Ishikawa (cell line): ENCODE results near the gene AKR1C3.

Experiments used
- CEBPB ChIP-seq: IDR thresholded peaks from 2 replicates; pipeline ENCODE4 v1.6.1; 2012
- CREB1 ChIP-seq: IDR thresholded peaks from 2 replicates; pipeline ENCODE4 v1.6.1; 2012; ENCODE audit warnings: low read depth
- EGR1 ChIP-seq: IDR thresholded peaks from 2 replicates; pipeline ENCODE4 v1.6.1; 2012
- EP300 ChIP-seq: IDR thresholded peaks from 2 replicates; pipeline ENCODE4 v1.6.1; 2012; ENCODE audit warnings: borderline replicate concordance
- FOXM1 ChIP-seq: IDR thresholded peaks from 2 replicates; pipeline ENCODE4 v1.6.1; 2012; ENCODE audit warnings: low read depth, borderline replicate concordance
- MAX ChIP-seq: IDR thresholded peaks from 2 replicates; pipeline ENCODE4 v1.6.1; 2012
- NFIC ChIP-seq: IDR thresholded peaks from 2 replicates; pipeline ENCODE4 v1.6.1; 2012
- RAD21 ChIP-seq: IDR thresholded peaks from 2 replicates; pipeline ENCODE4 v1.6.1; 2012; ENCODE audit warnings: low read depth
- TAF1 ChIP-seq: IDR thresholded peaks from 2 replicates; pipeline ENCODE4 v1.6.1; 2012; ENCODE audit warnings: low read depth, mild to moderate bottlenecking
- TCF12 ChIP-seq: IDR thresholded peaks from 2 replicates; pipeline ENCODE4 v1.6.1; 2012; ENCODE audit warnings: low read depth
- TEAD4 ChIP-seq: IDR thresholded peaks from 2 replicates; pipeline ENCODE4 v1.6.1; 2012
- USF1 ChIP-seq: IDR thresholded peaks from 2 replicates; pipeline ENCODE4 v1.6.1; 2012
- YY1 ChIP-seq: IDR thresholded peaks from 2 replicates; pipeline ENCODE4 v1.6.1; 2012; ENCODE audit warnings: low read depth
- ZBTB7A ChIP-seq: IDR thresholded peaks from 2 replicates; pipeline ENCODE4 v1.6.1; 2012; ENCODE audit warnings: low read depth
- TF ChIP-seq, protein P1 (sequence below): IDR thresholded peaks from 2 replicates; pipeline ENCODE4 v1.6.1; 2012; ENCODE audit warnings: low read depth, mild to moderate bottlenecking

Gene AKR1C3

DNA sequence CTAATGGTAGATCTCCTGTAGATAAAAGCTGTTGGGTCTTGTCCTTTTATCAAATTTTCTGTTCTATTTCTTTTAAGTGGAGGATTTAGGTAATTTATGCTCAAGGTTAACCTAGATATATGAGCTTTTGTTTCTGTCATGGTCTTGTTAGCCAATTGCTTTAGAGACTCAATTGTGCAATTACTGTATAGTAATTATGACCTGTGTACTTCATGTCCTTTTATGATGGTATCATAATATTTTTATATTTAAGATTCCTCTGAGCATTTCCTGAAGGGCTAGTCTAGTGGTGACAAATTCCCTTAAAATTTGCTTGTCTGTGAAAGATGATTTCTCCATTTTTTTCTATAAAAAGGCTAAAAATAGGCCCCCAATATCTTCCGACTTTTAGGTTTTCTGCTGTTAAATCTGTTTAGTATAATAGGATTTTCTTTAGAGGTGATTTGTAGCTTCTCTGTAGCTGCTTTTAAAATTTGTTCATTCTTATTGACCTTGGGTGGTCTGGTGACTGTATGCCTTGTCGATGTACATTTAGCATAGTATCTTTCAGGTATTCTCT, 5.4 kb upstream of the AKR1C3 start:
- TF ChIP-seq CEBPB (no peak), NFIC (no peak), RAD21 (no peak), YY1 (no peak), FOXM1 (no peak), TEAD4 (no peak), MAX (no peak), ZBTB7A (no peak), USF1 (no peak), EP300 (no peak), TCF12 (no peak), EGR1 (no peak), TAF1 (no peak), CREB1 (no peak)
- TF ChIP-seq, protein P1, sequence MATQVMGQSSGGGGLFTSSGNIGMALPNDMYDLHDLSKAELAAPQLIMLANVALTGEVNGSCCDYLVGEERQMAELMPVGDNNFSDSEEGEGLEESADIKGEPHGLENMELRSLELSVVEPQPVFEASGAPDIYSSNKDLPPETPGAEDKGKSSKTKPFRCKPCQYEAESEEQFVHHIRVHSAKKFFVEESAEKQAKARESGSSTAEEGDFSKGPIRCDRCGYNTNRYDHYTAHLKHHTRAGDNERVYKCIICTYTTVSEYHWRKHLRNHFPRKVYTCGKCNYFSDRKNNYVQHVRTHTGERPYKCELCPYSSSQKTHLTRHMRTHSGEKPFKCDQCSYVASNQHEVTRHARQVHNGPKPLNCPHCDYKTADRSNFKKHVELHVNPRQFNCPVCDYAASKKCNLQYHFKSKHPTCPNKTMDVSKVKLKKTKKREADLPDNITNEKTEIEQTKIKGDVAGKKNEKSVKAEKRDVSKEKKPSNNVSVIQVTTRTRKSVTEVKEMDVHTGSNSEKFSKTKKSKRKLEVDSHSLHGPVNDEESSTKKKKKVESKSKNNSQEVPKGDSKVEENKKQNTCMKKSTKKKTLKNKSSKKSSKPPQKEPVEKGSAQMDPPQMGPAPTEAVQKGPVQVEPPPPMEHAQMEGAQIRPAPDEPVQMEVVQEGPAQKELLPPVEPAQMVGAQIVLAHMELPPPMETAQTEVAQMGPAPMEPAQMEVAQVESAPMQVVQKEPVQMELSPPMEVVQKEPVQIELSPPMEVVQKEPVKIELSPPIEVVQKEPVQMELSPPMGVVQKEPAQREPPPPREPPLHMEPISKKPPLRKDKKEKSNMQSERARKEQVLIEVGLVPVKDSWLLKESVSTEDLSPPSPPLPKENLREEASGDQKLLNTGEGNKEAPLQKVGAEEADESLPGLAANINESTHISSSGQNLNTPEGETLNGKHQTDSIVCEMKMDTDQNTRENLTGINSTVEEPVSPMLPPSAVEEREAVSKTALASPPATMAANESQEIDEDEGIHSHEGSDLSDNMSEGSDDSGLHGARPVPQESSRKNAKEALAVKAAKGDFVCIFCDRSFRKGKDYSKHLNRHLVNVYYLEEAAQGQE = no peak

DNA sequence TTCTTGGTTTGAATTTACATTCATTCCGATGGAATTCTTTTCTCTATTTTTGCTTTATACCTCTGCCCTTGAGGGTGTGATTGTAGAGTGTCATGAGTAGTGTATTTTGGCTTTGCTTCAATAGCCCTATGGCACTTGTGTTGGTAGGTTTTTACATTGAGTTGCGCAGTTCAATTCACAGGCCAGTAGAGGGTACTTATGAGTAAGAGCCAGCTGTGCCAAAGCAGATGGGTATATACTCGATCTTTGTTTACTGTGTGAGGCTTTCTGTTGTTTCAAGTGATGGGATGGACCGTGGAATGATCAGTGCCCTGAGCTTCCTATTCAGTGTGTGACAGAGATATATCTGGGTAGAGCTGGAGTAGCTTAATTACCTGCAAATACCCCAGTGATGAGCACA, 4.3 kb upstream of the AKR1C3 start:
- TF ChIP-seq NFIC = no peak
- no peak for TF ChIP-seq EP300
- no peak for TF ChIP-seq EGR1
- no peak for TF ChIP-seq FOXM1
- peak; percentile 19; the same call in 1 of the 2 replicates for TF ChIP-seq RAD21
- TF ChIP-seq TCF12 = no peak
- TF ChIP-seq TAF1 = no peak

DNA sequence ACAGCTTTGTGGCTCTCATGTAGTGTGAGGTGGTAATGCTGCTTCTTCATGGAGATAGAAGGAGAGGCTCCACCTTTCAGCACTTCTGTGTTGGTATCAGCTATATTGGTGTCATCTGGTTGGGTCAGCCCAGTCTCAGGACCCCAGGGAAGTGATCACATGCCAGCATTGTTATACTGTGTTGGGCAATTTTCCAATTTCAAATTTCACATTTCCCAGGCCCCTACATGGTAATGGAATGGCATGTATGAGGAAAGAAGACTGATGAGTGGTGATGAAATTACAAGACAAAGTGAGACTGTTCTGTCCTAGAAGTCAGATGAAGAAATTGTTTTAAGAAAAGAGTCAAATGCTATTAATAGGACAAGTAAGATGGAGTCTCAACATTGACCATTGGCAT, 3.7 kb upstream of the AKR1C3 start:
- no peak for TF ChIP-seq EP300
- TF ChIP-seq, protein P1 = no peak
- no peak for TF ChIP-seq FOXM1
- TF ChIP-seq ZBTB7A = no peak
- TF ChIP-seq CEBPB = no peak
- no peak for TF ChIP-seq CREB1
- TF ChIP-seq EGR1 = no peak
- no peak for TF ChIP-seq TAF1
- TF ChIP-seq NFIC = no peak
- no peak for TF ChIP-seq TEAD4
- no peak for TF ChIP-seq RAD21
- no peak for TF ChIP-seq MAX
- no peak for TF ChIP-seq USF1
- no peak for TF ChIP-seq YY1
- no peak for TF ChIP-seq TCF12

GRCh38 chr10:5091196-5091595, 3.0 kb upstream of the AKR1C3 start:
- no peak for TF ChIP-seq MAX
- TF ChIP-seq TEAD4 = no peak
- no peak for TF ChIP-seq RAD21
- no peak for TF ChIP-seq FOXM1
- TF ChIP-seq ZBTB7A = no peak
- no peak for TF ChIP-seq TAF1
- no peak for TF ChIP-seq EP300
- no peak for TF ChIP-seq NFIC
- TF ChIP-seq, protein P1 = no peak
- no peak for TF ChIP-seq EGR1
- TF ChIP-seq CREB1 = no peak
- no peak for TF ChIP-seq USF1
- no peak for TF ChIP-seq CEBPB
- TF ChIP-seq YY1 = no peak
